ENCODE measurements around the gene GVQW3. TPM values are rescaled to one million over a fixed set of nuclear protein-coding genes. Genes with fewer than 3 reads are reported as not detected.

Gene GVQW3
- total RNA-seq, 2 donors from 2014 or later: 0.89 to 0.90 TPM

- Histone ChIP-seq H3K27ac (no peak overlapping the region), H3K9me3 (no peaks in the 10 kb centered on the region), H3K4me3 (no peak overlapping the region), H3K4me1 (peaks cover 0 to 22% of the 10 kb centered on the region in 2 donors), H3K27me3 (no peaks in the 10 kb centered on the region), H3K36me3 (no peaks in the 10 kb centered on the region)
- TF ChIP-seq, protein P1, sequence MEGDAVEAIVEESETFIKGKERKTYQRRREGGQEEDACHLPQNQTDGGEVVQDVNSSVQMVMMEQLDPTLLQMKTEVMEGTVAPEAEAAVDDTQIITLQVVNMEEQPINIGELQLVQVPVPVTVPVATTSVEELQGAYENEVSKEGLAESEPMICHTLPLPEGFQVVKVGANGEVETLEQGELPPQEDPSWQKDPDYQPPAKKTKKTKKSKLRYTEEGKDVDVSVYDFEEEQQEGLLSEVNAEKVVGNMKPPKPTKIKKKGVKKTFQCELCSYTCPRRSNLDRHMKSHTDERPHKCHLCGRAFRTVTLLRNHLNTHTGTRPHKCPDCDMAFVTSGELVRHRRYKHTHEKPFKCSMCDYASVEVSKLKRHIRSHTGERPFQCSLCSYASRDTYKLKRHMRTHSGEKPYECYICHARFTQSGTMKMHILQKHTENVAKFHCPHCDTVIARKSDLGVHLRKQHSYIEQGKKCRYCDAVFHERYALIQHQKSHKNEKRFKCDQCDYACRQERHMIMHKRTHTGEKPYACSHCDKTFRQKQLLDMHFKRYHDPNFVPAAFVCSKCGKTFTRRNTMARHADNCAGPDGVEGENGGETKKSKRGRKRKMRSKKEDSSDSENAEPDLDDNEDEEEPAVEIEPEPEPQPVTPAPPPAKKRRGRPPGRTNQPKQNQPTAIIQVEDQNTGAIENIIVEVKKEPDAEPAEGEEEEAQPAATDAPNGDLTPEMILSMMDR (IDR thresholded peaks at IDR 0.05): no peak
- no peak for DNase-seq (ENCODE audit: low spot score)
Observed at GRCh38 chr11:76337923-76338322, 43.2 kb upstream of the GVQW3 start.

- Histone ChIP-seq H3K4me1 (peaks cover 0 to 22% of the 10 kb centered on the region in 2 donors), H3K9me3 (no peaks in the 10 kb centered on the region), H3K36me3 (no peaks in the 10 kb centered on the region), H3K27me3 (no peaks in the 10 kb centered on the region), H3K4me3 (no peak overlapping the region), H3K27ac (peak overlapping the region; percentile 41 to 51)
- peak; percentile 84 for DNase-seq (ENCODE audit: low spot score)
- TF ChIP-seq, protein P1 (IDR thresholded peaks at IDR 0.05): no peak
Observed at GRCh38 chr11:76339221-76339620, 41.9 kb upstream of the GVQW3 start.

DNA sequence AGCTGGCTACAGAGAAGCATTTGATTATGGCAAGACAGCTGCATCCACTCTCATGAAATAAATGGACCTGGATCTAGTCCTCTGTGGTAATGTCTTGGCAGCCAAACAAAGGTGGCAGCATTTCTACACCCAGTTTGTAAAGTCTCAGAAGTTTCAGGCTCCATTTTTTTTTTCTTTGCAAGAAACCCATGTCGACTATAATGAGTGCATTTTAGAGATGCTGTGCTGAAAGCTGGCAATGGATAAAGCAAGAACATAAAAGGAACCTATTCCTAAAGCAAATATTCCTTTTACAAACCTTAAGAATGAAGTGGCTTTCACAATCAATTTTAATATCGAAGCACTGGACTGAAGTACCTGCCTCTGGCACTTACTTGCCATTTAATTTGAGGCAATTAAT lies 33.7 kb upstream of the GVQW3 start:
- H3K4me1 ChIP-seq: no peaks in the 10 kb centered on the region
- no peaks in the 10 kb centered on the region for H3K27me3 ChIP-seq
- H3K4me3 ChIP-seq: no peak overlapping the region
- H3K36me3 ChIP-seq: peaks cover 15% of the 10 kb centered on the region
- H3K27ac ChIP-seq: no peak overlapping the region
- TF ChIP-seq, protein P1 (IDR thresholded peaks at IDR 0.05): no peak
- H3K9me3 ChIP-seq: no peaks in the 10 kb centered on the region
- DNase-seq (ENCODE audit: low spot score): no peak

GRCh38 chr11:76348348-76348747 lies 32.8 kb upstream of the GVQW3 start:
- Histone ChIP-seq H3K4me1 (no peaks in the 10 kb centered on the region), H3K27ac (no peak overlapping the region), H3K4me3 (no peak overlapping the region), H3K9me3 (no peaks in the 10 kb centered on the region), H3K27me3 (no peaks in the 10 kb centered on the region), H3K36me3 (peaks cover 15% of the 10 kb centered on the region)
- TF ChIP-seq, protein P1 (IDR thresholded peaks at IDR 0.05): no peak
- DNase-seq (ENCODE audit: low spot score): no peak

GRCh38 chr11:76355172-76355571 lies 26.0 kb upstream of the GVQW3 start:
- Histone ChIP-seq H3K4me3 (no peak overlapping the region), H3K27me3 (no peaks in the 10 kb centered on the region), H3K4me1 (no peaks in the 10 kb centered on the region), H3K9me3 (peaks cover 0 to 9% of the 10 kb centered on the region in 2 donors), H3K27ac (no peak overlapping the region), H3K36me3 (peaks cover 33% of the 10 kb centered on the region)
- TF ChIP-seq, protein P1 (IDR thresholded peaks at IDR 0.05): no peak
- DNase-seq (ENCODE audit: low spot score): no peak

DNA sequence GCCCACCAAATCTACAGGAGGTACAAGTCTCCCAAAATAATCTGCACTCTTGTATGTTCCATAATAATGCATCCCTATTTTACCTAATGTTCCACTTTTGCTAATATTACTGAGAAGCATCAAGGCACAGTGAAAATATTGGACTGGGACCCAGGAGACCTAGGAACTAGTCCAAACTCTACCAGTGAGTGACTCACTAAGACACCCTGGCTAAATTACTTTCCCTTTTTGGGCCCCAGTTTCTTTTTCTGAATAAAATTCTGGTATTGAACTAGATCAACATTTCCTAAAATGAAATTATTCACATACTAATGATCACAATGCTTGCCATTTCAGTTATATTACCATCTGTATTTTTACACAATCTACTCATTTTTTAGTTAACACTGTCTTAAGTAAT lies 19.7 kb upstream of the GVQW3 start:
- Histone ChIP-seq H3K4me1 (peaks cover 0 to 4% of the 10 kb centered on the region in 2 donors), H3K27me3 (no peaks in the 10 kb centered on the region), H3K4me3 (no peak overlapping the region), H3K9me3 (no peaks in the 10 kb centered on the region), H3K36me3 (peaks cover 6% of the 10 kb centered on the region), H3K27ac (no peak overlapping the region)
- TF ChIP-seq, protein P1 (IDR thresholded peaks at IDR 0.05): no peak
- no peak for DNase-seq (ENCODE audit: low spot score)

All from right atrium auricular region (tissue), 2 donors.